HFFc6 (cell line): ENCODE data around the gene DDR2. TPM values are rescaled to one million over a fixed set of nuclear protein-coding genes. Genes with fewer than 3 reads are reported as not detected.
"Not testable (repeated sequence)": the region's sequence is repeated elsewhere in the genome, so short reads cannot be mapped to it uniquely, and the experiment has no call there.

Experiments
- DNase-seq: peaks from one replicate; pipeline ENCODE4 v3.0.0-alpha.2; 2018
- H3K27ac Mint-ChIP-seq: 2 replicates; pipeline ENCODE4 v1.8.0; 2020; ENCODE audit warnings: mild to moderate bottlenecking, mixed read lengths
- H3K27me3 Mint-ChIP-seq: 2 replicates; pipeline ENCODE4 v1.8.0; 2021; ENCODE audit warnings: mild to moderate bottlenecking, moderate library complexity, mixed read lengths; ENCODE audit not compliant: insufficient read depth
- H3K36me3 Mint-ChIP-seq: 2 replicates; pipeline ENCODE4 v1.8.0; 2021; ENCODE audit warnings: low read depth, mixed read lengths
- H3K4me1 Mint-ChIP-seq: 2 replicates; pipeline ENCODE4 v1.8.0; 2020; ENCODE audit warnings: low read depth, mixed read lengths
- H3K4me3 Mint-ChIP-seq: 2 replicates; pipeline ENCODE4 v1.8.0; 2020; ENCODE audit warnings: mild to moderate bottlenecking, moderate library complexity, mixed read lengths
- H3K9me3 Mint-ChIP-seq: 2 replicates; pipeline ENCODE4 v1.8.0; 2020; ENCODE audit warnings: mild to moderate bottlenecking, mixed read lengths
- total RNA-seq, 6 experiments: library from RNA; stranded (reverse); fragmentation: NEBNext Ultra II Directional; extraction: Animal tissue kit (Norgen Biotek cat#: 25700); gene quantifications; 2 replicates in 1 of 6; 3 replicates in 5 of 6; pipeline ENCODE4 v1.2.3, GENCODE V29; 2021
- TF ChIP-seq, protein P1 (sequence below): fragments of 200-600 bp; sonication (generic); IDR thresholded peaks from 2 replicates; pipeline ENCODE4 v1.5.0; 2021; ENCODE audit warnings: antibody characterized with exemption, mild to moderate bottlenecking

DDR2 gene
- total RNA-seq, 6 experiments from 2014 or later, result 154 to 218 (median 187) TPM

DNA sequence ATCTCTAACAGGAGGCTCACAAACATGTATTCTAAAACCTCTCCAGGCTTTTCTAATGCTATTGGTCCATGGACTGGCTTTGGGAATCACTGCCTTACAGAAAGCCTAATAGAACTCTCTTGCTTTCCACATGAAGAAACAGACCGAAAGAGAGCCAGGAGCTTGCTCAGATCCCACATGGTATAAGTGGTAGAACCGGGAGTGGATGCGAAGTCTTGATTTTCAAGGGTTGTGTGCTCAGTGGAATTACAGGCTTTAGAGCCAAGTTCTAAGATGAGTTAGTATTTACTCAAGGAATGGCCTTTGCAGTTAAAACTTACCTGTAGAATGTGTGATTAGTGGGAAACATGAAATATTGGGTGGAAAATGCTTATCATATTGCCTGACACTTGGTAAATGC is 103.9 kb downstream of the DDR2 start:
- TF ChIP-seq, protein P1, sequence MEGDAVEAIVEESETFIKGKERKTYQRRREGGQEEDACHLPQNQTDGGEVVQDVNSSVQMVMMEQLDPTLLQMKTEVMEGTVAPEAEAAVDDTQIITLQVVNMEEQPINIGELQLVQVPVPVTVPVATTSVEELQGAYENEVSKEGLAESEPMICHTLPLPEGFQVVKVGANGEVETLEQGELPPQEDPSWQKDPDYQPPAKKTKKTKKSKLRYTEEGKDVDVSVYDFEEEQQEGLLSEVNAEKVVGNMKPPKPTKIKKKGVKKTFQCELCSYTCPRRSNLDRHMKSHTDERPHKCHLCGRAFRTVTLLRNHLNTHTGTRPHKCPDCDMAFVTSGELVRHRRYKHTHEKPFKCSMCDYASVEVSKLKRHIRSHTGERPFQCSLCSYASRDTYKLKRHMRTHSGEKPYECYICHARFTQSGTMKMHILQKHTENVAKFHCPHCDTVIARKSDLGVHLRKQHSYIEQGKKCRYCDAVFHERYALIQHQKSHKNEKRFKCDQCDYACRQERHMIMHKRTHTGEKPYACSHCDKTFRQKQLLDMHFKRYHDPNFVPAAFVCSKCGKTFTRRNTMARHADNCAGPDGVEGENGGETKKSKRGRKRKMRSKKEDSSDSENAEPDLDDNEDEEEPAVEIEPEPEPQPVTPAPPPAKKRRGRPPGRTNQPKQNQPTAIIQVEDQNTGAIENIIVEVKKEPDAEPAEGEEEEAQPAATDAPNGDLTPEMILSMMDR, result no peak
- Mint-ChIP-seq H3K4me1 (peaks cover 13% of the 10 kb centered on the region), H3K9me3 (no peaks in the 10 kb centered on the region), H3K27me3 (no peaks in the 10 kb centered on the region; the same call in 1 of the 2 replicates), H3K4me3 (no peak overlapping the region), H3K27ac (no peak overlapping the region), H3K36me3 (peaks cover 42% of the 10 kb centered on the region)
- no peak for DNase-seq

DNA sequence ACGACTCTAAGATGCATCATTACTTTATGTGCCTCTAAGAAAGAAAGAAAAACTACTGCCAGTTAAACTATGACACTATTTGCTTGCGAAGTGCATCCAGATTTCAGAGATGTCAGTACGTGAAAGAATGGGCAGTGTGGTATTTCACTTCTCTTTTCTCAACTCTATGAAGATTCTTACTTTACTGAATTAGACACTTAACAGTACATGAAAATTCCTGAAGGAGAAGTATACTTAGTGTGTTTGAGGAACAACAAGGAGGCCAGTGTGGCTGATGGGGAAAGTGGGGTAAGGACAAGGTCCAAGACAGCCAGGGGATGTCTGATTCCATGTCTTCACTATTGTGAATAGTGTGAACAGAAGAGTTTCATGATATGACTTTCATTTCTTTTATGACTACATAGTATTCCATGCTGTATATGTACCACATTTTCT is 104.4 kb downstream of the DDR2 start:
- no peaks in the 10 kb centered on the region; the same call in 1 of the 2 replicates for H3K27me3 Mint-ChIP-seq
- H3K4me3 Mint-ChIP-seq, result no peak overlapping the region
- no peaks in the 10 kb centered on the region for H3K9me3 Mint-ChIP-seq
- H3K4me1 Mint-ChIP-seq, result peaks cover 13% of the 10 kb centered on the region
- peaks cover 43% of the 10 kb centered on the region for H3K36me3 Mint-ChIP-seq
- no peak overlapping the region for H3K27ac Mint-ChIP-seq
- DNase-seq, result no peak
- TF ChIP-seq, protein P1, result no peak

DNA sequence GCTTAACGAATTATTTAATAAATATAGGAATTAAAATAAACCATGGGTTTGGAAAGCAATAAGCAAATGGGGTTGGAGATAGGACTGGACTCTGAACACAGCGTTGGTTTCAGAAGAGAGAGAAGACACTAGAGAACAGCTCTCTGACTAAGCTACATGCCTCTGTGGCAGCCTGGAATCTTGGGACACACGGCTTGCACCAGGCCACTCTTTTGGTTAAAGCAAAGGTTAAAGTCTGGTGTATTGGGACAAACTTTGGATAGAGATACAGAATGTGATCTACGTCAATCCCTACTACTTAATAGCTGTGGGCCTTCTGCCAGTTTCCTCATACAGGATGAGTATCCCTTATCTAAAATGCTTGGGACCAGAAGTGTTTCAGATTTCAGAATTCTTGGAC is 108.5 kb downstream of the DDR2 start:
- Mint-ChIP-seq H3K4me1 (0 out of 2 replicates have a peak, but pooled peaks cover 6% of the 10 kb centered on the region), H3K36me3 (peaks cover 46% of the 10 kb centered on the region), H3K9me3 (no peaks in the 10 kb centered on the region), H3K4me3 (no peak overlapping the region), H3K27ac (no peak overlapping the region), H3K27me3 (peaks cover under 1% of the 10 kb centered on the region; the same call in 1 of the 2 replicates)
- TF ChIP-seq, protein P1, result no peak
- no peak for DNase-seq

DNA sequence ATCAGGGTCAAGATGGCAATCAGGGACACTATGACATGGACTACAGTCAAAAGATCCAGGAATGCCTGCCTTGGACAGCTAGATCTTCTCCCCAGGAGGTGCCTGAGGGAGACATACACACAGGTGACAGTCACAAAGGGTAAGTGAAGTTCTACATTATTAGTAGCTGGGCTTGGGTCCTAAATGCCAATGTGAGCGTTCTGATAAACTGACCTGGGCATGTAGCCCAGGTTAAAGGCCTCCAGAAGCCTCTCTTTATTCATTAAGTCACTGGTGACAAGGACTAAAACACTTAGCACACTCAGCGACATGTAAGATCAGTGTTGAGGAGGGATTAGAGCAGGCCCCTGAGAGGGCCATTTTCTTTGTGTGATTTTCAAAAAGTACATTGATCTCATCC is 109.3 kb downstream of the DDR2 start:
- H3K36me3 Mint-ChIP-seq, result peaks cover 48% of the 10 kb centered on the region
- no peak overlapping the region for H3K4me3 Mint-ChIP-seq
- no peak for DNase-seq
- TF ChIP-seq, protein P1, result no peak
- H3K27me3 Mint-ChIP-seq, result peaks cover 4% of the 10 kb centered on the region; the same call in 1 of the 2 replicates
- 0 out of 2 replicates have a peak, but pooled peaks cover 6% of the 10 kb centered on the region for H3K4me1 Mint-ChIP-seq
- no peak overlapping the region for H3K27ac Mint-ChIP-seq
- H3K9me3 Mint-ChIP-seq, result no peaks in the 10 kb centered on the region

DNA sequence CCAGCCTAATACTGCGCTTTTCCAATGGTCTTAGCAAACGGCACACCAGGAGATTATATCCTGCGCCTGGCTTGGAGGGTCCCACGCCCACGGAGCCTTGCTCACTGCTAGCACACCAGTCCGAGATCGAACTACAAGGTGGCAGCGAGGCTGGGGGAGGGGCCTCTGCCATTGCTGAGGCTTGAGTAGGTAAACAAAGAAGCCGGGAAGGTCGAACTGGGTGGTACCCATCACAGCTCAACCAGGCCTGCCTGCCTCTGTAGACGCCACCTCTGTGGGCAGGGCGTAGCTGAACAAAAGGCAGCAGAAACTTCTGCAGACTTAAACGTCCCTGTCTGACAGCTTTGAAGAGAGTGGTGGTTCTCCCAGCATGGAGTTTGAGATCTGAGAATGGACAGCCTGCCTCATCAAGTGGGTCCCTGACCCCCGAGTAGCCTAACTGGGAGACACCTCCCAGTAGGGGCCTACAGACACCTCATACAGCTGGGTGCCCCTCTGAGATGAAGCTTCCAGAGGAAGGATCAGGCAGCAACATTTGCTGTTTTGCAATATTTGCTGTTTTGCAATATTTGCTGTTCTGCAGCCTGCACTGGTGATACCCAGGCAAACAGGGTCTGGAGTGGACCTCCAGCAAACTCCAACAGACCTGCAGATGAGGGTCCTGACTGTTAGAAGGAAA is 114.1 kb downstream of the DDR2 start:
- H3K4me3 Mint-ChIP-seq, H3K27me3 Mint-ChIP-seq, DNase-seq, H3K4me1 Mint-ChIP-seq, H3K9me3 Mint-ChIP-seq, H3K27ac Mint-ChIP-seq: not testable (repeated sequence)
- peaks cover 74% of the 10 kb centered on the region for H3K36me3 Mint-ChIP-seq

DNA sequence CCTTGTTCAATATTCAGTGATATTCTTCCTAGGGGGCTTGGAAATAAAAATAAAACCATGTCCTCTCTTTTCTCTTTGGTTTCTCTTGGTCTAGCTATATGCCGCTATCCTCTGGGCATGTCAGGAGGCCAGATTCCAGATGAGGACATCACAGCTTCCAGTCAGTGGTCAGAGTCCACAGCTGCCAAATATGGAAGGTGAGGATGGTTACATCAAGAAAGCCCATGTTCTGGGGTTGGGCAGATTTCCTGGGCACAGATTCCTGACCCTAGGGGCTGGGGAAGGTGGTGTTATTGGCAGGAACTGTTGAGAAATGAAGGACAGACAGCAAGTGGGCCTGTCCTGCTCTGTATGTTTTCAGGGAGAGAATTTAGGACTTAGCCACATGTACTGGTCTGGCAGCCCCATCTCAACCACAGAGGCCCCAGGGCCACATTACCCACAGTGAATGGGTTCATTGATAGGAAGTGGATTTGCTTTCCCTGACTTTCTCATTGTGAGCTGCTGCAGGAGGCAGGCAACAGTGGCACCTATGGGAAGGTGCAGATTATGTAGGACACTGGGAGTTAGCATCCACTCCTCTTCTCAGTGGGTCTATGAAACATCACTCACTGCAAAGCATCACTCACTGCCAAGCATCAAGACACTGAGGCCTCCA is 120.9 kb downstream of the DDR2 start:
- H3K36me3 Mint-ChIP-seq, result peaks cover 38% of the 10 kb centered on the region
- no peak overlapping the region for H3K4me3 Mint-ChIP-seq
- DNase-seq, result no peak
- H3K27ac Mint-ChIP-seq, result no peak overlapping the region; the same call in 1 of the 2 replicates
- TF ChIP-seq, protein P1, result no peak; the same call in 1 of the 2 replicates
- H3K4me1 Mint-ChIP-seq, result no peaks in the 10 kb centered on the region
- peaks cover 3% of the 10 kb centered on the region; the same call in 1 of the 2 replicates for H3K27me3 Mint-ChIP-seq
- peaks cover 9% of the 10 kb centered on the region for H3K9me3 Mint-ChIP-seq
